HG03175 (cell line): Measurements from ENCODE around the gene PRRT2.
A peak's percentile ranks its signal among the peaks of the same experiment; 100 is the strongest.

Experiments
- ATAC-seq: cut with Tn5 transposase; IDR thresholded peaks from one replicate; pipeline ENCODE4 v1.9.1; 2021; ENCODE audit warnings: mild to moderate bottlenecking, moderate library complexity; ENCODE audit not compliant: unreplicated experiment

PRRT2 gene

GRCh38 chr16:29858974-29859373 is 47.0 kb downstream of the PRRT2 start:
- no peak for ATAC-seq

- no peak for ATAC-seq
Measured at GRCh38 chr16:29860218-29860617, 48.2 kb downstream of the PRRT2 start.

GRCh38 chr16:29862383-29862883 is 50.4 kb downstream of the PRRT2 start:
- ATAC-seq = no peak

GRCh38 chr16:29862884-29863668 is 51.1 kb downstream of the PRRT2 start, which contains the start of gene CDIPT:
CDIPT (minus strand) TSS chr16:29863226; CDS start chr16:29862857, 369 bp downstream.
- ATAC-seq = peak; percentile 99

- no peak for ATAC-seq
Measured at GRCh38 chr16:29863669-29863984, 51.6 kb downstream of the PRRT2 start.

GRCh38 chr16:29864205-29864604 is 52.2 kb downstream of the PRRT2 start:
- no peak for ATAC-seq
